Measurements from ENCODE around the gene CALCB.
"Not testable (repeated sequence)": the region's sequence is repeated elsewhere in the genome, so short reads cannot be mapped to it uniquely, and the experiment has no call there.

The CALCB gene

GRCh38 chr11:15038963-15039362, 34.4 kb upstream of the CALCB start:
- DNase-seq (ENCODE audit: low spot score): peak; percentile 18
- POLR2A ChIA-PET (ENCODE audit: low non-redundant PET): no interaction called here
- CTCF ChIA-PET: interaction anchor here (0.9 to 1.6 kb wide), 2 partner anchors 36 to 58 kb away, joined by 3 to 8 read pairs; no protein-coding TSS in a partner anchor
- TF ChIP-seq CTCF (conservative IDR thresholded peaks at IDR 0.05; ENCODE audit: low read depth): no peak
- H3K27ac ChIP-seq: no peak overlapping the region

- ChIA-PET POLR2A (ENCODE audit: low non-redundant PET) (no interaction called here), CTCF (no interaction called here)
Measured at GRCh38 chr11:15045209-15045608, 28.2 kb upstream of the CALCB start.

GRCh38 chr11:15045891-15046290, 27.5 kb upstream of the CALCB start:
- H3K27ac ChIP-seq: no peak overlapping the region
- ChIA-PET CTCF (no interaction called here), POLR2A (ENCODE audit: low non-redundant PET) (no interaction called here)
- TF ChIP-seq CTCF (conservative IDR thresholded peaks at IDR 0.05; ENCODE audit: low read depth): no peak
- DNase-seq (ENCODE audit: low spot score): no peak

More at GRCh38 chr11:15045209-15045608, 28.2 kb upstream of the CALCB start:
- DNase-seq (ENCODE audit: low spot score): no peak
- H3K27ac ChIP-seq: no peak overlapping the region
- TF ChIP-seq CTCF (conservative IDR thresholded peaks at IDR 0.05; ENCODE audit: low read depth): no peak

- CTCF ChIA-PET; DNase-seq (ENCODE audit: low spot score); H3K27ac ChIP-seq; POLR2A ChIA-PET (ENCODE audit: low non-redundant PET): not testable (repeated sequence)
Measured at GRCh38 chr11:15046673-15047072, 26.7 kb upstream of the CALCB start.

GRCh38 chr11:15048616-15049015, 24.8 kb upstream of the CALCB start:
- no peak overlapping the region for H3K27ac ChIP-seq
- no peak for DNase-seq (ENCODE audit: low spot score)
- CTCF ChIA-PET: no interaction called here
- POLR2A ChIA-PET (ENCODE audit: low non-redundant PET): no interaction called here
- no peak for TF ChIP-seq CTCF (conservative IDR thresholded peaks at IDR 0.05; ENCODE audit: low read depth)

- H3K27ac ChIP-seq: no peak overlapping the region
- DNase-seq (ENCODE audit: low spot score): peak; percentile 38
- ChIA-PET POLR2A (ENCODE audit: low non-redundant PET) (no interaction called here), CTCF (no interaction called here)
- TF ChIP-seq CTCF (conservative IDR thresholded peaks at IDR 0.05; ENCODE audit: low read depth): no peak
Measured at GRCh38 chr11:15053191-15053685, 20.2 kb upstream of the CALCB start.

GRCh38 chr11:15055620-15056356, 17.6 kb upstream of the CALCB start:
- ChIA-PET POLR2A (ENCODE audit: low non-redundant PET) (no interaction called here), CTCF (interaction anchor here (0.5 to 0.6 kb wide), 4 partner anchors 19 to 368 kb away, joined by 3 to 5 read pairs (median 3); no protein-coding TSS in a partner anchor)
- no peak for DNase-seq (ENCODE audit: low spot score)
- H3K27ac ChIP-seq: no peak overlapping the region
- TF ChIP-seq CTCF (conservative IDR thresholded peaks at IDR 0.05; ENCODE audit: low read depth): no peak

Data from RWPE1 (cell line).